Effector CD8-positive, alpha-beta T cell (primary cell): ENCODE data around the gene TMEM121B.
"Not testable (repeated sequence)": the region's sequence is repeated elsewhere in the genome, so short reads cannot be mapped to it uniquely, and the experiment has no call there.

Source experiments
- DNase-seq: peaks from one replicate; lab custom pipeline; 2025; lab: John Stamatoyannopoulos, UW
- total RNA-seq, 4 experiments: gene quantifications; one replicate each; lab custom pipeline; 2026; lab: John Stamatoyannopoulos, UW

The TMEM121B gene
- total RNA-seq: 0 to 0.37 (median 0.19) reads per million in 4 experiments

- DNase-seq: no peak
Measured at GRCh38 chr22:17121233-17122195, at the start of gene TMEM121B. Gene TMEM121B (minus strand): TSS chr22:17121360. CDS start chr22:17121127, 233 bp downstream.

GRCh38 chr22:17167486-17167885 lies 46.3 kb upstream of the TMEM121B start:
- DNase-seq: no peak

GRCh38 chr22:17164392-17165024 lies 43.3 kb upstream of the TMEM121B start:
- no peak for DNase-seq

GRCh38 chr22:17162731-17163130 lies 41.6 kb upstream of the TMEM121B start:
- DNase-seq: no peak

- no peak for DNase-seq
Measured at GRCh38 chr22:17161991-17162390, 40.8 kb upstream of the TMEM121B start.

GRCh38 chr22:17159504-17159951 lies 38.4 kb upstream of the TMEM121B start:
- peak; percentile 20 for DNase-seq

- DNase-seq: peak; percentile 88
Measured at GRCh38 chr22:17158568-17159503, 37.7 kb upstream of the TMEM121B start, which contains the start of gene HDHD5. Gene HDHD5 (minus strand): TSS chr22:17159277. CDS start chr22:17159251, 26 bp downstream.

- no peak for DNase-seq
Measured at GRCh38 chr22:17158176-17158567, 37.0 kb upstream of the TMEM121B start.

- DNase-seq: no peak
Measured at GRCh38 chr22:17157714-17158113, 36.6 kb upstream of the TMEM121B start.

GRCh38 chr22:17155941-17156340 lies 34.8 kb upstream of the TMEM121B start:
- DNase-seq: no peak

GRCh38 chr22:17152971-17153370 lies 31.8 kb upstream of the TMEM121B start:
- no peak for DNase-seq

- no peak for DNase-seq
Measured at GRCh38 chr22:17152340-17152739, 31.2 kb upstream of the TMEM121B start.

- DNase-seq: no peak
Measured at GRCh38 chr22:17149076-17149815, 28.1 kb upstream of the TMEM121B start.

- not testable (repeated sequence) for DNase-seq
Measured at GRCh38 chr22:17147458-17147857, 26.3 kb upstream of the TMEM121B start.

GRCh38 chr22:17145021-17145680 lies 24.0 kb upstream of the TMEM121B start:
- no peak for DNase-seq

- no peak for DNase-seq
Measured at GRCh38 chr22:17143826-17144225, 22.7 kb upstream of the TMEM121B start.

GRCh38 chr22:17143101-17143500 lies 21.9 kb upstream of the TMEM121B start:
- DNase-seq: no peak

GRCh38 chr22:17140826-17141766 lies 19.9 kb upstream of the TMEM121B start:
- no peak for DNase-seq

- no peak for DNase-seq
Measured at GRCh38 chr22:17140022-17140421, 18.9 kb upstream of the TMEM121B start.
